B cell (primary cell): Measurements from ENCODE around the gene IL15. TPM values are rescaled to one million over a fixed set of nuclear protein-coding genes. Genes with fewer than 3 reads are reported as not detected.

Experiments used
- ATAC-seq: fragments of 200-7000 bp; cut with Tn5 transposase; one replicate; pipeline ENCODE4 v1.10.0; 2021; ENCODE audit warnings: low read depth, mild to moderate bottlenecking, moderate number of reproducible peaks, moderate library complexity
- CTCF ChIA-PET: fragments of 350-600 bp; sonication (Branson Sonifier 250); formaldehyde crosslinking; loops from one replicate; lab custom pipeline; 2021; ENCODE audit warnings: antibody characterized with exemption, inconsistent platforms; lab: Charles Lee
- POLR2A ChIA-PET: fragments of 350-600 bp; sonication (Branson Sonifier 250); formaldehyde crosslinking; loops from one replicate; lab custom pipeline; 2021; ENCODE audit warnings: antibody characterized with exemption; lab: Charles Lee
- DNase-seq: peaks from one replicate; pipeline ENCODE4 v3.0.0; 2013
- H2AFZ ChIP-seq: 2 replicates; pipeline ENCODE4 v1.6.1; 2012; ENCODE audit warnings: mild to moderate bottlenecking, low read depth, low read length; ENCODE audit not compliant: insufficient read depth, poor library complexity, severe bottlenecking
- H3K27ac ChIP-seq, 2 donors: 1 replicate in 1 of 2; 2 replicates in 1 of 2; pipeline ENCODE4 v1.5.1; 2012 to 2013; ENCODE audit warnings: low read length in 2 of 2, mild to moderate bottlenecking in 2 of 2, moderate library complexity in 1 of 2
- H3K27me3 ChIP-seq, 4 experiments: fragments of 200-600 bp in 1 of 4; sonication (generic) in 1 of 4; replicated peaks in 1 of 4; 1 replicate in 2 of 4; 2 replicates in 2 of 4; pipeline versions ENCODE4 v1.6.1 to v1.7.0; 2013 to 2016; ENCODE audit warnings: low read length in 3 of 4, mild to moderate bottlenecking in 2 of 4, mixed read lengths in 1 of 4, moderate library complexity in 1 of 4; ENCODE audit not compliant: insufficient read depth in 4 of 4, control insufficient read depth in 3 of 4; ENCODE audit errors: control extremely low read depth in 1 of 4
- H3K36me3 ChIP-seq, 2 experiments: replicated peaks in 1 of 2; 1 replicate in 1 of 2; 2 replicates in 1 of 2; pipeline versions ENCODE4 v1.6.1 to v1.7.1; 2013; ENCODE audit warnings: low read length in 1 of 2; ENCODE audit not compliant: insufficient read depth in 2 of 2, control insufficient read depth in 1 of 2; ENCODE audit errors: control extremely low read depth in 1 of 2, extremely low read depth in 1 of 2
- H3K4me1 ChIP-seq, 2 donors: fragments of 200-600 bp in 1 of 2; sonication (generic) in 1 of 2; 1 replicate in 1 of 2; 2 replicates in 1 of 2; pipeline versions ENCODE4 v1.5.1 to v1.6.1; 2013 to 2017; ENCODE audit warnings: low read length in 2 of 2; ENCODE audit not compliant: control insufficient read depth in 2 of 2, insufficient read depth in 2 of 2
- H3K4me2 ChIP-seq: replicated peaks from 2 replicates; pipeline ENCODE3; 2012; ENCODE audit warnings: mild to moderate bottlenecking, low read depth, low read length; ENCODE audit not compliant: poor library complexity, severe bottlenecking
- H3K4me3 ChIP-seq, 5 experiments: fragments of 200-600 bp in 1 of 5; sonication (generic) in 1 of 5; 1 replicate in 3 of 5; 2 replicates in 2 of 5; pipeline versions ENCODE4 v1.5.1 to v1.7.0; 2011 to 2016; ENCODE audit warnings: low read length in 4 of 5, mild to moderate bottlenecking in 4 of 5, low read depth in 2 of 5, control low read depth in 1 of 5, moderate library complexity in 1 of 5; ENCODE audit not compliant: insufficient read depth in 1 of 5; ENCODE audit errors: control extremely low read depth in 1 of 5, extremely low read depth in 1 of 5
- H3K79me2 ChIP-seq: fragments of 200-600 bp; sonication (generic); one replicate; pipeline ENCODE4 v1.6.0; 2016; ENCODE audit warnings: low read length; ENCODE audit not compliant: control insufficient read depth, insufficient read depth
- H3K9ac ChIP-seq: fragments of 200-600 bp; sonication (generic); 2 replicates; pipeline ENCODE4 v1.6.1; 2017; ENCODE audit warnings: mild to moderate bottlenecking, low read length, moderate library complexity
- H3K9me3 ChIP-seq, 3 donors: one replicate each; pipeline versions ENCODE4 v1.6.1 to v1.7.1; 2013; ENCODE audit warnings: low read length in 2 of 3; ENCODE audit not compliant: control insufficient read depth in 2 of 3, insufficient read depth in 1 of 3; ENCODE audit errors: control extremely low read depth in 1 of 3
- H4K20me1 ChIP-seq: 2 replicates; pipeline ENCODE4 v1.6.0; 2012; ENCODE audit warnings: mild to moderate bottlenecking, low read length; ENCODE audit not compliant: insufficient read depth, control insufficient read depth, poor library complexity, severe bottlenecking
- H3K27ac Mint-ChIP-seq: one replicate; pipeline ENCODE4 v1.8.0; 2021; ENCODE audit warnings: mixed read lengths
- H3K27me3 Mint-ChIP-seq: one replicate; pipeline ENCODE4 v1.8.0; 2021; ENCODE audit warnings: mixed read lengths
- H3K4me1 Mint-ChIP-seq: one replicate; pipeline ENCODE4 v1.8.0; 2021; ENCODE audit warnings: mixed read lengths
- H3K4me3 Mint-ChIP-seq: one replicate; pipeline ENCODE4 v1.8.0; 2021; ENCODE audit warnings: mixed read lengths
- H3K9me3 Mint-ChIP-seq: one replicate; pipeline ENCODE4 v1.8.0; 2022; ENCODE audit warnings: mixed read lengths; ENCODE audit not compliant: insufficient read depth
- CTCF ChIP-seq: fragments of 200-600 bp; IDR thresholded peaks from one replicate; pipeline ENCODE4 v1.8.0; 2022; ENCODE audit warnings: antibody characterized with exemption, mild to moderate bottlenecking
- EZH2 ChIP-seq: IDR thresholded peaks from 2 replicates; pipeline ENCODE4 v1.6.1; 2012; ENCODE audit warnings: borderline replicate concordance, low read depth, mild to moderate bottlenecking, moderate library complexity, low read length; ENCODE audit not compliant: insufficient read depth, poor library complexity, severe bottlenecking
- WGBS: methylation state at CpG from one replicate; pipeline ENCODE4 v1.1.5; 2013; ENCODE audit warnings: missing lambda C conversion rate; ENCODE audit not compliant: insufficient coverage; 5-methylcytosine and 5-hydroxymethylcytosine counted together
- intact Hi-C: fragments of 100-400 bp; cut with micrococcal nuclease; formaldehyde crosslinking; loops from one replicate; pipeline ENCODE4 v1.10.0; 2022
- polyA plus RNA-seq: library from polyadenylated mRNA; depleted of rRNA; stranded (reverse); fragments of >200 nt; gene quantifications from 2 replicates; pipeline ENCODE4 v1.2.3, GENCODE V29; 2012
- total RNA-seq, 2 donors: library from RNA; stranded (reverse); fragments of 120-200 nt in 1 of 2; gene quantifications; 1 replicate in 1 of 2; 2 replicates in 1 of 2; pipeline versions ENCODE4 v1.2.3 to v1.2.4, GENCODE V29; 2013 to 2022

Gene IL15
- total and polyA plus RNA-seq, 2 donors (not counting 1 experiment from before 2014, with no cell fraction given), result 6.1 to 11.5 TPM

- DNase-seq, result no peak
- TF ChIP-seq CTCF (no peak), EZH2 (no peak)
- intact Hi-C loops, result no loop called here
- no peaks in the 10 kb centered on the region for H3K36me3 ChIP-seq
- WGBS, result 100% methylated on average over 2 of the region's 2 CpGs
- ATAC-seq, result no peak
- no peak overlapping the region for H3K27ac Mint-ChIP-seq
- H3K4me1 Mint-ChIP-seq, result no peaks in the 10 kb centered on the region
- H3K4me3 ChIP-seq, result no peak overlapping the region
- no peaks in the 10 kb centered on the region for H3K9me3 ChIP-seq
- no peaks in the 10 kb centered on the region for H4K20me1 ChIP-seq
- no peak overlapping the region for H3K4me2 ChIP-seq
- POLR2A ChIA-PET, result no interaction called here
- no peak overlapping the region for H3K9ac ChIP-seq
- H3K27me3 Mint-ChIP-seq, result no peaks in the 10 kb centered on the region
- H3K27me3 ChIP-seq, result no peaks in the 10 kb centered on the region
- no peak overlapping the region for H3K27ac ChIP-seq
- H3K79me2 ChIP-seq, result no peaks in the 10 kb centered on the region
- H3K9me3 Mint-ChIP-seq, result no peaks in the 10 kb centered on the region
- H3K4me3 Mint-ChIP-seq, result no peak overlapping the region
- no peak overlapping the region for H2AFZ ChIP-seq
- CTCF ChIA-PET, result no interaction called here
- H3K4me1 ChIP-seq, result no peaks in the 10 kb centered on the region
Observed at GRCh38 chr4:141772838-141773237, 136.5 kb downstream of the IL15 start.

- no peaks in the 10 kb centered on the region for H4K20me1 ChIP-seq
- no peaks in the 10 kb centered on the region for H3K4me1 ChIP-seq
- H3K79me2 ChIP-seq, result no peaks in the 10 kb centered on the region
- H2AFZ ChIP-seq, result no peak overlapping the region
- no peak overlapping the region for H3K9ac ChIP-seq
- Mint-ChIP-seq H3K9me3 (peaks cover 6% of the 10 kb centered on the region), H3K27ac (no peak overlapping the region), H3K4me1 (no peaks in the 10 kb centered on the region), H3K4me3 (no peak overlapping the region), H3K27me3 (no peaks in the 10 kb centered on the region)
- H3K27ac ChIP-seq, result no peak overlapping the region
- TF ChIP-seq EZH2 (no peak), CTCF (no peak)
- no peaks in the 10 kb centered on the region for H3K36me3 ChIP-seq
- intact Hi-C loops, result no loop called here
- ChIA-PET CTCF (no interaction called here), POLR2A (no interaction called here)
- ATAC-seq, result no peak
- DNase-seq, result no peak
- no peaks in the 10 kb centered on the region for H3K9me3 ChIP-seq
- no peak overlapping the region for H3K4me3 ChIP-seq
- H3K4me2 ChIP-seq, result no peak overlapping the region
- H3K27me3 ChIP-seq, result no peaks in the 10 kb centered on the region
Observed at GRCh38 chr4:141782205-141782604, 145.8 kb downstream of the IL15 start.
